GM13976 (cell line): ENCODE data around the gene TOP1.

ENCODE experiments used
- DNase-seq: peaks from one replicate; pipeline ENCODE4 v3.0.0; 2012; ENCODE audit warnings: low spot score
- in situ Hi-C: fragments of 300-500 bp; cut with MboI; formaldehyde crosslinking; loops from one replicate; pipeline ENCODE4 v1.12.0; 2022; ENCODE audit warnings: low sequenced_read_pairs, mixed read lengths, inconsistent platforms; ENCODE audit not compliant: unreplicated experiment
- TF ChIP-seq, protein P1 (sequence below): IDR thresholded peaks from 2 replicates; pipeline ENCODE4 v1.5.1; 2012; ENCODE audit warnings: borderline replicate concordance, mild to moderate bottlenecking; ENCODE audit not compliant: insufficient read depth; ENCODE audit errors: extremely low read depth, missing control alignments, control extremely low read depth

TOP1 gene

DNA sequence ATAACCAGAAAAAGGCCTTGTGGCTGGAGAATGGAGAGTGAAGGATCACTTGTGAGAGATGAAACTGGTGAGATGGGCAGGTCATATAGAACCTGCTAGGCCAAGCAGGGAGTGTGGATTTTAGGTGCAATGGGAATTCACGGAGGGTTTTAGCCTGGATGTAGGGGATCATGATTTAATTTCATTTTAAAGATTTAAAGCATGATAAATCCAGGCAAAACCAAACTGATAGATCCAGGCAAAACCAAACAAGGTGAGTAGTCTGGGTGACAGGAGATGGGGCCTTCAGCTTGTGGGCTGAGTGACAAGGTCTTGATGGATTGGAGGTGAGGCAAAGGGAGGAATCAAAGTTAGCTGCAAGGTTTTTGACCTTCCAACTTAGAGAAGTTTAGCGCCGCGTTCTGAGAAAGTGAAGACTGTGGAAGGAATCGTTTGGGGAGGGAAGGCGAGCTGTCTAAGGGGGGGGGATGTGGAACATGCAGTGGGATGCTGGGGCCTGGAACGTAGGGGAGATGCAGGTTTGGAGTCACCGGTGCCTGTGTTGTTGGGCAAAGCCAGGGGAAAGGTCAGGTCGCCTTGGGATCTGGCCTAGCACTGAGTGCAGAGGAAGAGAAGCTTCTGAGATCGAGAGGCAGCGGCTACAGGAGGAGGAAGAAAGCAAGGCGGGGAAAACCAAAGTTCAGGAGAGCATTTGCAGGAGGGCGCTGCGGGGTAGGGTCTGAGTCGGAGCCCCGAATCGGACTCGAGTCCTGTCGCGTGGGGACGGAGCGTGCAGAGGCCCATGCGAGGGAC is 107.5 kb downstream of the TOP1 start:
- TF ChIP-seq, protein P1, sequence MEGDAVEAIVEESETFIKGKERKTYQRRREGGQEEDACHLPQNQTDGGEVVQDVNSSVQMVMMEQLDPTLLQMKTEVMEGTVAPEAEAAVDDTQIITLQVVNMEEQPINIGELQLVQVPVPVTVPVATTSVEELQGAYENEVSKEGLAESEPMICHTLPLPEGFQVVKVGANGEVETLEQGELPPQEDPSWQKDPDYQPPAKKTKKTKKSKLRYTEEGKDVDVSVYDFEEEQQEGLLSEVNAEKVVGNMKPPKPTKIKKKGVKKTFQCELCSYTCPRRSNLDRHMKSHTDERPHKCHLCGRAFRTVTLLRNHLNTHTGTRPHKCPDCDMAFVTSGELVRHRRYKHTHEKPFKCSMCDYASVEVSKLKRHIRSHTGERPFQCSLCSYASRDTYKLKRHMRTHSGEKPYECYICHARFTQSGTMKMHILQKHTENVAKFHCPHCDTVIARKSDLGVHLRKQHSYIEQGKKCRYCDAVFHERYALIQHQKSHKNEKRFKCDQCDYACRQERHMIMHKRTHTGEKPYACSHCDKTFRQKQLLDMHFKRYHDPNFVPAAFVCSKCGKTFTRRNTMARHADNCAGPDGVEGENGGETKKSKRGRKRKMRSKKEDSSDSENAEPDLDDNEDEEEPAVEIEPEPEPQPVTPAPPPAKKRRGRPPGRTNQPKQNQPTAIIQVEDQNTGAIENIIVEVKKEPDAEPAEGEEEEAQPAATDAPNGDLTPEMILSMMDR, result no peak
- in situ Hi-C loops, result no loop called here
- DNase-seq, result no peak

DNA sequence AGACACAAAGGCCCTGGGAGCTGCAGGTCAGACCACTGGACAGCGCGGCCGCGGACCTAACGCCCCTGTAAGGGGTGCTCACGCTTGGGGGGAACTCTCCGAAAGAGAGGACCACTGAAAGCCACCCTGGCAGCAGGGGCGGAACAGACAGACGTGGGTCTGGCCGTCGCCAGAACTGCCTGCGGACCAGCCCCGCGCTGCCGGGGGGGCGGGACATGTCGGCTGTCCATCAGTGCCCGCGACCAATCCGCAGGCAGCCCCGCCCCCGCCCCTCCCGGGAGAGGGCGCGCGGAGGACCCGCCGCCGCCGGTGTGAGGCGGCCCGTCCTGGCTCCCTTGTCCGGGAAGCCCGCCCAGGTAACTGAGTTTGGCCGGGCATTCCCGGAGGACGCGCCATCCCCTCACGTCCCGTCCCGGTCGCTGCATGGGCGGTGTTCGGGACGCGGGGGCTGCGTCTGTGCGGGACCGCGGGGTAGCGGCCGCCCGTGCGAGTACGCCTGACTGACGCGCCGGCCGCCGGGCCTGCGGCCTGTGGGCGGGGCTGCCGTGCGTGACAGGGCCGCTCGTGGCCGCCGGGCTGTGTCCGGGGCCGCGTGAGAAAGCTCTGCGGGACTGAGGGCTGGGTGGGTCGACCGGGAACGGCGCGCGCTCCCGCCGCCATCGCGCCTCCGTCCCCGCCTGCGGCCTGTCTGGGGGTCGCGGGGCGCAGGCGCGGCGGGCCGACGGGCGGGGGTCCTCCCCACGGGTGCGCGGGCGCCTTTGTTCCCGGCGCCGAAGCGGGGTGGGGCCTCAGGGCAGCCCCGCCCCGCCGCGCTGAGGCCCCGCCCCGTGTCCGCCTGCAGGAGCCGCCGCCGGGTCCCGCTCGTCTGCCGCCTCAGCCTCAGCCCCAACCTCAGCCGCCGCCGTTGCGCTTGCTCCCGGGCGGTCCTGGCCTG is 108.3 kb downstream of the TOP1 start, which contains the start of gene PLCG1:
PLCG1 (plus strand) TSS at position 864 of the 934 bp plus-strand sequence. CDS start 99 bp downstream, outside the sequence.
- in situ Hi-C loops, result no loop called here
- DNase-seq, result peak; percentile 95

DNA sequence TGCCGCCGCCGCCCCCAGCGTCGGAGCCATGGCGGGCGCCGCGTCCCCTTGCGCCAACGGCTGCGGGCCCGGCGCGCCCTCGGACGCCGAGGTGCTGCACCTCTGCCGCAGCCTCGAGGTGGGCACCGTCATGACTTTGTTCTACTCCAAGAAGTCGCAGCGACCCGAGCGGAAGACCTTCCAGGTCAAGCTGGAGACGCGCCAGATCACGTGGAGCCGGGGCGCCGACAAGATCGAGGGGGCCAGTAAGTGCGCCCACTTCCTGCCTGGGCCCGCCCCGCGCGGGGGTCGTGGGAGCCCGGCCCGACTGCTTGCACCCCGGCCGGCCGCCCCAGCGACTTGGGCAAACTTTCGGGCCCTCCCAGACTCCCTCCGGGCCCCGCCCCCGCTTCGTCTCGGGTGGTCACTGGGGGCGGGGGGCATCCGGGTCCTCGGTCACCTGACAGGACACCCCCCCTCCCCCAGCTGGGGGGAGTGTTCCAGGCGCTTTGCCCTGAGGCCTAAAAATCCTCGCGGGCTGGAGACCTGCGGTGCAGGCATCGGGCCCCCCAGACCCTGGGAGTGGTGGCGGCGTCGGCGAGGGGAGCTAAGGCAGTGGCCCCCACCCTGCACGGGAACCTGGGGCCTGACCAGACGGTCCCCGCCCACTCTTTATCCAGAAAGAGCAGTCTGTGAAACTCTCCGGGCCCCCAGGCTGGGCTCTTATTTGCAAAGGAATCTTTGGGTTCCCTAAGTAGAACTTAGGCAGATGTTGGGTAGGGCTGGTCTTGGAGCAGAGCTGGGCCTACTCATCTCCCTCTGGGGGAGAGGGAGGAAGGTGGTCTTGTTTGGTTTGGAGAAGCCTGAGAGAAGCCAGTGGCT is 109.2 kb downstream of the TOP1 start:
- peak; percentile 81 for DNase-seq
- TF ChIP-seq, protein P1, result no peak
- in situ Hi-C loops, result no loop called here

More for the DNA sequence above, 108.3 kb downstream of the TOP1 start, which contains the start of gene PLCG1:
- TF ChIP-seq, protein P1, result no peak

DNA sequence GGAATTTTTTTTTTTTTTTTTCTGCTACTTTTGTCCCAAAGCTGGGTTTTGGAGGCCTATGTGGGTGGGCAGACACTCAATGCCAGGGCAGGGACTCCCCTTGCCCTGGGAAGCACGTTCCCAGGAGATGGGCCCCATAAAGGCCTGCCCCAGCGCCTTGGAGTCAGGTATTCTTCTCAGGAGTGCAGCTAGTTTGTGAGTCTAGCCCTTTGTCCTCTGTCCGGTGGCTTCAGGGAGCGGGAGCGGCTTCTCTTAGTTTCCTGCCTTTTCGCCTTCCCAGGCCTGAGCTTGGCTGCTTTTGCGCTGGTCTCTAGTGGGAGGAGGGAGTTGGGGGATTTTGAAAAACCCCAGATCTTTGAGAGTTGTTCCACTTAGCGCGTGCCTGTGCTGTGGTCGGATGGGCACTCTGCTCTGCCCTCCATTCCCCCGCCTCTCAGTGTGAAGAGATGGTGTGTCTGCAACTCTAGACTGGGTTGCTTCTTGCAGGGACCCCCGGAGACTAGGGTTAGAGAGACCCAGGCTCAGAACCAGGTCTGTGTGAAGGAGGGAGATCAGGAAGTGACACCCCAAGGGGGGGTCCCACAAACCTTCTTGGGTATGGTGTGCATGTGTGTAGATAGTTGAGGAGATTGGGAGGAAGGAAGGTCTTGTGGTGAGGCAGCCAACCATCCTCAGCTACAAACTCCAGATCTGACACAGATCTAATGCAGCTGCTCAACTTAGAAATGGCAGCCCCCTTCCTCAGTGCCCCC is 110.0 kb downstream of the TOP1 start:
- no peak for DNase-seq
- in situ Hi-C loops, result no loop called here
- TF ChIP-seq, protein P1, result no peak

DNA sequence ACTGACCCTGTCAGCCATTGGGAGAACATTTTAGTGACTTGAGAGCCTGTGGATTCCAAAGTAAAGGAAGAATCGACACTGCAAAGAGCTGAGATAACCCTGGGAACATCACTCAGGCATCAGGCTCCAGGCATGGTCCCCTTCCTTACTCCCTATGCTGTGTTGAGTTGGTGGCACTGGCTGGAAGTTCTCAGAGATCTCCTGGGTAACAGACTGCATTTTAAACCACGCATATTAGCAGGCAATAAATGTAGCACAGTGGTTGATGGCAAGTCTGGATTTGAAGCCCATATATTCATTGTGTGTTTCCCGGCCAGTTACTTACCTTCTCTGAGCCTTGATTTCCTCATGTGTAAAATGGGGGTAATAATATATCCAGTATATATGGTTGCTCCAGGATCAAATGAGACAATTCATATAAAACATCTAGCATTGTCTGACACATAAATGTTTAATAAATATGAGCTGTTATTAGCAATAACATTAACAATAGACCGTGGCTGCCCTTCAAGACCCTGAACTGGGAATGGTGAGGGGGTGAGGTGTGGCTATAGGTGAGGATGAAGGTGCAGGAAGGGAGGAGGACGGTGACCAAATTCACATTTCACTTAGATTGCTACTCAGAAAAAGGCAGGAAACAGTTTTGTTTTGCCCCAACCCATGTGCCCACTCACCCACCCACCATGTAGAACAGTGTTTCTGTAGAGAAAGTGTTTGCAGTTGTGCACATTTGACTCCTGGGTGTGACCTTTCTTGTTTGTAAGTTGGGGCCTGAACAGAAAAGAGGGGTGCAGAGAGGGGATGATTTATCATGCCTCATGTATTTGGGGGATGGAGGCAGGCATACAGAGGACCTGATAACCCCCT is 110.8 kb downstream of the TOP1 start:
- in situ Hi-C loops, result no loop called here
- TF ChIP-seq, protein P1, result no peak
- DNase-seq, result no peak
